ENCODE results near the gene FAM241B.

The FAM241B gene

DNA sequence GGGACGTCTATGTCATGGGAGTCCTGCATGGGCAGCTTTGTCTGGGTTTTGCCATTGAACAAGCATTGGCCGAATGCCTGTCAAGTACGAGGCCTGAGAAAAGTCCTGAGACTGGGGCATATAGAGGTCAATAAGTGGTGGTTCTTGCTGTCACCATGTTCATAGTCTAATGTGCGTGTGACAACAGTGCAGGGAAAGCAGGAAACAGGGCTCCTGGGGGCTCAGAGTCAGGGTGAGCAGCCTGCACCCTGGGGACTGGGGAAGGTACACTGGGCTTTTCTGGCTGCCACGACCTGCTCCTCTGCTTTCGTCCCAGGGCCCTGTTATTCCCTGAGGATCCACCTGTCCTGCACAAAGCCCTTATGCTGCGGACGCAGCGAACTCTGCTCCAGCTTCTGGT is 21.3 kb downstream of the FAM241B start:
- Histone ChIP-seq H3K4me1 (ENCODE audit: insufficient read depth, low read length, severe bottlenecking) (no peaks in the 10 kb centered on the region), H3K4me2 (ENCODE audit: low read length) (no peak overlapping the region), H3F3A (ENCODE audit: insufficient read depth, low read length) (no peaks in the 10 kb centered on the region), H3K27me3 (ENCODE audit: insufficient read depth, low read length) (peaks cover 4% of the 10 kb centered on the region; the same call in 1 of the 2 replicates), H3K9me2 (ENCODE audit: low read depth, low read length) (no peaks in the 10 kb centered on the region), H3K27ac (ENCODE audit: low read depth, low read length, poor library complexity, severe bottlenecking) (no peak overlapping the region), H3K36me3 (ENCODE audit: insufficient read depth, low read length) (no peaks in the 10 kb centered on the region; the same call in 1 of the 2 replicates), H3K79me2 (ENCODE audit: insufficient read depth, low read length) (no peaks in the 10 kb centered on the region), H3K9ac (ENCODE audit: low read length) (no peak overlapping the region), H3K4me3 (ENCODE audit: low read depth, low read length, poor library complexity, severe bottlenecking) (no peak overlapping the region), H2AFZ (ENCODE audit: low read length) (no peak overlapping the region), H4K20me1 (ENCODE audit: insufficient read depth, low read length) (no peaks in the 10 kb centered on the region), H3K9me3 (ENCODE audit: low read length) (no peaks in the 10 kb centered on the region)
- TF ChIP-seq EZH2 (IDR thresholded peaks at IDR 0.05; ENCODE audit: borderline replicate concordance, low read length) (no peak), CTCF (IDR thresholded peaks at IDR 0.05; ENCODE audit: low read length) (no peak)

- H3K9ac ChIP-seq (ENCODE audit: low read length), result no peak overlapping the region
- no peaks in the 10 kb centered on the region for H4K20me1 ChIP-seq (ENCODE audit: insufficient read depth, low read length)
- no peak for TF ChIP-seq EZH2 (IDR thresholded peaks at IDR 0.05; ENCODE audit: borderline replicate concordance, low read length)
- no peaks in the 10 kb centered on the region; the same call in 1 of the 2 replicates for H3K36me3 ChIP-seq (ENCODE audit: insufficient read depth, low read length)
- peaks cover 4% of the 10 kb centered on the region; the same call in 1 of the 2 replicates for H3K27me3 ChIP-seq (ENCODE audit: insufficient read depth, low read length)
- H3K9me2 ChIP-seq (ENCODE audit: low read depth, low read length), result no peaks in the 10 kb centered on the region
- no peak overlapping the region for H3K4me3 ChIP-seq (ENCODE audit: low read depth, low read length, poor library complexity, severe bottlenecking)
- no peaks in the 10 kb centered on the region for H3K4me1 ChIP-seq (ENCODE audit: insufficient read depth, low read length, severe bottlenecking)
- H2AFZ ChIP-seq (ENCODE audit: low read length), result no peak overlapping the region
- H3K79me2 ChIP-seq (ENCODE audit: insufficient read depth, low read length), result no peaks in the 10 kb centered on the region
- H3K4me2 ChIP-seq (ENCODE audit: low read length), result no peak overlapping the region
- no peak overlapping the region for H3K27ac ChIP-seq (ENCODE audit: low read depth, low read length, poor library complexity, severe bottlenecking)
- no peaks in the 10 kb centered on the region for H3K9me3 ChIP-seq (ENCODE audit: low read length)
- no peaks in the 10 kb centered on the region for H3F3A ChIP-seq (ENCODE audit: insufficient read depth, low read length)
These were observed 22.2 kb downstream of the FAM241B start for GRCh38 chr10:69652111-69652856.

GRCh38 chr10:69652857-69653199 is 22.8 kb downstream of the FAM241B start:
- H3K79me2 ChIP-seq (ENCODE audit: insufficient read depth, low read length), result no peaks in the 10 kb centered on the region
- no peaks in the 10 kb centered on the region for H4K20me1 ChIP-seq (ENCODE audit: insufficient read depth, low read length)
- H3F3A ChIP-seq (ENCODE audit: insufficient read depth, low read length), result no peaks in the 10 kb centered on the region
- no peaks in the 10 kb centered on the region for H3K9me2 ChIP-seq (ENCODE audit: low read depth, low read length)
- peaks cover 4% of the 10 kb centered on the region; the same call in 1 of the 2 replicates for H3K27me3 ChIP-seq (ENCODE audit: insufficient read depth, low read length)
- TF ChIP-seq EZH2 (IDR thresholded peaks at IDR 0.05; ENCODE audit: borderline replicate concordance, low read length), result no peak
- TF ChIP-seq CTCF (IDR thresholded peaks at IDR 0.05; ENCODE audit: low read length), result no peak
- no peaks in the 10 kb centered on the region; the same call in 1 of the 2 replicates for H3K36me3 ChIP-seq (ENCODE audit: insufficient read depth, low read length)
- H3K4me1 ChIP-seq (ENCODE audit: insufficient read depth, low read length, severe bottlenecking), result no peaks in the 10 kb centered on the region
- H3K4me2 ChIP-seq (ENCODE audit: low read length), result no peak overlapping the region
- H3K4me3 ChIP-seq (ENCODE audit: low read depth, low read length, poor library complexity, severe bottlenecking), result no peak overlapping the region
- no peak overlapping the region for H3K9ac ChIP-seq (ENCODE audit: low read length)
- no peak overlapping the region for H2AFZ ChIP-seq (ENCODE audit: low read length)
- no peak overlapping the region for H3K27ac ChIP-seq (ENCODE audit: low read depth, low read length, poor library complexity, severe bottlenecking)
- H3K9me3 ChIP-seq (ENCODE audit: low read length), result no peaks in the 10 kb centered on the region

DNA sequence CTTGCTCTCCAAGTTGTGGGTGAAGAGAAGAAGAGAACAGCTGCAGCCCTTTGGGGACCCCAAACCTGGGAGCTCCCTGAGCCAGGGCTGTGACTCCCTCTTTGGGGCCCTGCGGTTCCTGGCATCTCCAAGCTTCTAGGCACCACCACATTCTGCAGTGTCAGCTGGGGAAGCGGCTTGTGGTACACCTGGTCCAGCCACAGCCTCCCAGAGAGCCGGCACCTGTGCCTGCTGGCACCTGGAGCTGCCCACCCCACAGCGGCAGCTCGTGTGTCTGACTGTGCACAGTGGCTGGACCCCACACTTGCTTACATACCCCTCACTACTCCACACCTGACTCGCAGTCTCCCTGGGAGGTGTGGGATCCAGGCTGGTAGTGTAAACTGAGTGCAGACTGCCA is 23.5 kb downstream of the FAM241B start:
- H4K20me1 ChIP-seq (ENCODE audit: insufficient read depth, low read length), result no peaks in the 10 kb centered on the region
- H3K4me2 ChIP-seq (ENCODE audit: low read length), result no peak overlapping the region
- no peaks in the 10 kb centered on the region for H3K79me2 ChIP-seq (ENCODE audit: insufficient read depth, low read length)
- no peaks in the 10 kb centered on the region for H3K4me1 ChIP-seq (ENCODE audit: insufficient read depth, low read length, severe bottlenecking)
- H3K27ac ChIP-seq (ENCODE audit: low read depth, low read length, poor library complexity, severe bottlenecking), result no peak overlapping the region
- H3K27me3 ChIP-seq (ENCODE audit: insufficient read depth, low read length), result peaks cover 4% of the 10 kb centered on the region; the same call in 1 of the 2 replicates
- no peaks in the 10 kb centered on the region for H3F3A ChIP-seq (ENCODE audit: insufficient read depth, low read length)
- no peak overlapping the region for H3K9ac ChIP-seq (ENCODE audit: low read length)
- no peak overlapping the region for H3K4me3 ChIP-seq (ENCODE audit: low read depth, low read length, poor library complexity, severe bottlenecking)
- no peaks in the 10 kb centered on the region; the same call in 1 of the 2 replicates for H3K36me3 ChIP-seq (ENCODE audit: insufficient read depth, low read length)
- H3K9me3 ChIP-seq (ENCODE audit: low read length), result no peaks in the 10 kb centered on the region
- H2AFZ ChIP-seq (ENCODE audit: low read length), result no peak overlapping the region
- no peaks in the 10 kb centered on the region for H3K9me2 ChIP-seq (ENCODE audit: low read depth, low read length)
- TF ChIP-seq CTCF (IDR thresholded peaks at IDR 0.05; ENCODE audit: low read length) (no peak), EZH2 (IDR thresholded peaks at IDR 0.05; ENCODE audit: borderline replicate concordance, low read length) (no peak)
